H1 (cell line): ENCODE data around the gene HRH3. TPM values are rescaled to one million over a fixed set of nuclear protein-coding genes. Genes with fewer than 3 reads are reported as not detected.

Experiments
- CTCF ChIA-PET: fragments of 300-600 bp; sonication (Branson Sonifier 250); formaldehyde crosslinking; loops from one replicate; lab custom pipeline; 2021; ENCODE audit not compliant: partially characterized antibody; lab: Charles Lee
- POLR2A ChIA-PET: fragments of 300-600 bp; sonication (Branson Sonifier 250); formaldehyde crosslinking; loops from one replicate; lab custom pipeline; 2021; ENCODE audit warnings: inconsistent platforms; ENCODE audit not compliant: partially characterized antibody; lab: Charles Lee
- DNase-seq, 2 experiments: peaks; one replicate each; pipeline versions ENCODE4 v3.0.0 to v3.0.0-alpha.2; 2010 to 2022; ENCODE audit warnings: low spot score in 2 of 2, low read depth in 1 of 2, mixed read lengths in 1 of 2
- FAIRE-seq: peaks from 2 replicates; lab custom pipeline; 2011; peaks lifted over from hg19 to GRCh38; lab: Jason Lieb, UNC
- H2AFZ ChIP-seq: 2 replicates; pipeline ENCODE4 v1.8.1; 2012; ENCODE audit warnings: low read length, inconsistent platforms
- H2AK5ac ChIP-seq: 2 replicates; pipeline ENCODE4 v1.6.1; 2013; ENCODE audit warnings: low read depth, low read length
- H2BK120ac ChIP-seq: replicated peaks from 2 replicates; pipeline ENCODE3; 2013; ENCODE audit warnings: low read depth, low read length, inconsistent platforms
- H2BK12ac ChIP-seq: 2 replicates; pipeline ENCODE4 v1.6.1; 2013; ENCODE audit warnings: low read depth, low read length
- H2BK15ac ChIP-seq: 2 replicates; pipeline ENCODE4 v1.6.1; 2013; ENCODE audit warnings: low read length
- H2BK20ac ChIP-seq: 2 replicates; pipeline ENCODE4 v1.6.1; 2013; ENCODE audit warnings: low read length
- H2BK5ac ChIP-seq: 2 replicates; pipeline ENCODE4 v1.6.1; 2013; ENCODE audit warnings: low read depth, low read length
- H3K14ac ChIP-seq: 2 replicates; pipeline ENCODE4 v1.6.1; 2013; ENCODE audit warnings: inconsistent platforms; ENCODE audit not compliant: insufficient read length
- H3K18ac ChIP-seq: 2 replicates; pipeline ENCODE4 v1.6.1; 2013; ENCODE audit warnings: low read length; ENCODE audit errors: extremely low read depth
- H3K23ac ChIP-seq: 2 replicates; pipeline ENCODE4 v1.6.1; 2013; ENCODE audit warnings: inconsistent platforms; ENCODE audit not compliant: insufficient read length
- H3K23me2 ChIP-seq: 2 replicates; pipeline ENCODE4 v1.6.1; 2013; ENCODE audit warnings: low read depth, low read length
- H3K27ac ChIP-seq: 2 replicates; pipeline ENCODE4 v1.6.1; 2011; ENCODE audit warnings: low read depth, low read length, inconsistent platforms
- H3K27me3 ChIP-seq, 4 experiments: replicated peaks in 1 of 4; 1 replicate in 1 of 4; 2 replicates in 3 of 4; pipeline versions ENCODE4 v1.6.1 to v1.8.1; 2011 to 2013; ENCODE audit warnings: low read length in 3 of 4, mild to moderate bottlenecking in 3 of 4, inconsistent platforms in 2 of 4, mixed read lengths in 2 of 4, moderate library complexity in 1 of 4; ENCODE audit not compliant: control insufficient read depth in 3 of 4, insufficient read depth in 3 of 4; ENCODE audit errors: extremely low read depth in 1 of 4
- H3K36me3 ChIP-seq, 4 experiments: 2 replicates each; pipeline versions ENCODE4 v1.6.1 to v1.8.1; 2011 to 2013; ENCODE audit warnings: mild to moderate bottlenecking in 4 of 4, low read length in 3 of 4, moderate library complexity in 2 of 4, control low read depth in 1 of 4, inconsistent platforms in 1 of 4; ENCODE audit not compliant: insufficient read depth in 4 of 4, control insufficient read depth in 2 of 4
- H3K4ac ChIP-seq: replicated peaks from 2 replicates; pipeline ENCODE3; 2013; ENCODE audit warnings: low read length, low read depth, mixed read lengths, inconsistent platforms; ENCODE audit not compliant: insufficient read length
- H3K4me1 ChIP-seq, 4 experiments: replicated peaks in 1 of 4; 1 replicate in 1 of 4; 2 replicates in 3 of 4; pipeline versions ENCODE4 v1.6.1 to v1.8.1; 2011 to 2013; ENCODE audit warnings: low read length in 3 of 4, inconsistent platforms in 2 of 4, mixed read lengths in 1 of 4; ENCODE audit not compliant: insufficient read depth in 4 of 4, control insufficient read depth in 3 of 4
- H3K4me2 ChIP-seq, 2 experiments: 2 replicates each; pipeline versions ENCODE4 v1.6.1 to v1.8.1; 2011 to 2013; ENCODE audit warnings: low read depth in 2 of 2, low read length in 2 of 2, control low read depth in 1 of 2, inconsistent platforms in 1 of 2, mild to moderate bottlenecking in 1 of 2; ENCODE audit not compliant: insufficient read depth in 1 of 2
- H3K4me3 ChIP-seq, 4 experiments: fragments of 200-600, 300-600 bp in 1 of 4; sonication (generic), shearing (Covaris generic), sonication (Bioruptor Twin) in 1 of 4; 2 replicates each; pipeline versions ENCODE4 v1.5.1 to v1.8.1; 2011 to 2016; ENCODE audit warnings: low read length in 4 of 4, low read depth in 3 of 4, control low read depth in 2 of 4, inconsistent platforms in 2 of 4, mild to moderate bottlenecking in 2 of 4, mixed read lengths in 1 of 4, moderate library complexity in 1 of 4; ENCODE audit not compliant: insufficient read depth in 2 of 4; ENCODE audit errors: extremely low read depth in 1 of 4
- H3K56ac ChIP-seq: replicated peaks from 2 replicates; pipeline ENCODE3; 2013; ENCODE audit warnings: low read depth, mild to moderate bottlenecking, mixed read lengths, low read length, inconsistent platforms; ENCODE audit not compliant: insufficient read length
- H3K79me1 ChIP-seq: 2 replicates; pipeline ENCODE4 v1.6.1; 2013; ENCODE audit warnings: low read depth, low read length, control low read depth
- H3K79me2 ChIP-seq, 2 experiments: 2 replicates each; pipeline versions ENCODE4 v1.6.1 to v1.8.1; 2012 to 2013; ENCODE audit warnings: low read length in 2 of 2, mild to moderate bottlenecking in 2 of 2, inconsistent platforms in 1 of 2; ENCODE audit not compliant: insufficient read depth in 2 of 2, control insufficient read depth in 1 of 2
- H3K9ac ChIP-seq, 4 experiments: replicated peaks in 1 of 4; 1 replicate in 1 of 4; 2 replicates in 3 of 4; pipeline versions ENCODE4 v1.6.1 to v1.8.1; 2011 to 2013; ENCODE audit warnings: low read depth in 3 of 4, low read length in 3 of 4, control low read depth in 2 of 4, mild to moderate bottlenecking in 2 of 4, moderate library complexity in 2 of 4, inconsistent platforms in 1 of 4; ENCODE audit errors: extremely low read depth in 1 of 4
- H3K9me3 ChIP-seq, 2 experiments: 2 replicates each; pipeline versions ENCODE4 v1.6.1 to v1.8.1; 2012 to 2013; ENCODE audit warnings: mild to moderate bottlenecking in 2 of 2, moderate library complexity in 2 of 2, control low read depth in 1 of 2, inconsistent platforms in 1 of 2, low read depth in 1 of 2, low read length in 1 of 2, mixed read lengths in 1 of 2; ENCODE audit not compliant: insufficient read depth in 2 of 2
- H4K20me1 ChIP-seq, 2 experiments: replicated peaks in 1 of 2; 2 replicates each; pipeline versions ENCODE3 to v1.8.1; 2011 to 2013; ENCODE audit warnings: inconsistent platforms in 2 of 2, low read length in 2 of 2, mild to moderate bottlenecking in 1 of 2; ENCODE audit not compliant: insufficient read depth in 2 of 2, control insufficient read depth in 1 of 2
- H4K5ac ChIP-seq: 2 replicates; pipeline ENCODE4 v1.6.1; 2013; ENCODE audit warnings: low read length, low read depth, mixed read lengths, inconsistent platforms; ENCODE audit not compliant: insufficient read length
- H4K8ac ChIP-seq: 2 replicates; pipeline ENCODE4 v1.8.0; 2013; ENCODE audit warnings: mild to moderate bottlenecking, moderate library complexity, low read length, inconsistent platforms; ENCODE audit not compliant: insufficient read depth; ENCODE audit errors: extremely low read depth
- H4K91ac ChIP-seq: replicated peaks from 2 replicates; pipeline ENCODE3; 2013; ENCODE audit warnings: low read length, mixed read lengths, inconsistent platforms; ENCODE audit not compliant: insufficient read length
- BCL11A ChIP-seq, 2 experiments: IDR thresholded peaks; one replicate each; pipeline ENCODE4 v1.6.1; 2011; ENCODE audit warnings: low read depth in 2 of 2, low read length in 2 of 2, mild to moderate bottlenecking in 2 of 2
- CTBP2 ChIP-seq: IDR thresholded peaks from 2 replicates; pipeline ENCODE4 v1.7.0; 2011; ENCODE audit warnings: borderline replicate concordance, mild to moderate bottlenecking, moderate library complexity, mixed read lengths, low read length; ENCODE audit not compliant: insufficient read depth, insufficient read length
- GTF2F1 ChIP-seq: IDR thresholded peaks from 2 replicates; pipeline ENCODE4 v1.6.1; 2012; ENCODE audit warnings: low read depth, low read length, improper control_type of control experiment, borderline replicate concordance
- MAFK ChIP-seq: IDR thresholded peaks from 2 replicates; pipeline ENCODE4 v1.6.1; 2012; ENCODE audit warnings: low read depth, mild to moderate bottlenecking, improper control_type of control experiment, low read length
- NANOG ChIP-seq: IDR thresholded peaks from 2 replicates; pipeline ENCODE4 v1.6.1; 2011; ENCODE audit warnings: low read length, low read depth, mild to moderate bottlenecking, inconsistent platforms; ENCODE audit not compliant: insufficient read depth, poor library complexity, severe bottlenecking
- POLR2A ChIP-seq, 2 experiments: IDR thresholded peaks; 1 replicate in 1 of 2; 2 replicates in 1 of 2; pipeline ENCODE4 v1.6.1; 2011; ENCODE audit warnings: low read depth in 2 of 2, low read length in 2 of 2, mild to moderate bottlenecking in 2 of 2; ENCODE audit errors: control extremely low read depth in 1 of 2
- SAP30 ChIP-seq: fragments of 300-600 bp; sonication (generic); IDR thresholded peaks from 2 replicates; pipeline ENCODE4 v1.7.1; 2012; ENCODE audit warnings: low read length, moderate library complexity, mild to moderate bottlenecking, inconsistent platforms; ENCODE audit not compliant: insufficient read depth, insufficient replicate concordance
- SP1 ChIP-seq: IDR thresholded peaks from 2 replicates; pipeline ENCODE4 v1.6.1; 2011; ENCODE audit warnings: low read depth, low read length
- ZNF274 ChIP-seq: IDR thresholded peaks from 2 replicates; pipeline ENCODE4 v1.7.0; 2012; ENCODE audit warnings: low read length, borderline replicate concordance; ENCODE audit errors: extremely low read depth
- WGBS, 2 experiments: shearing (Covaris generic) in 1 of 2; methylation state at CpG; one replicate each; pipeline versions ENCODE4 v1.1.6 to v1.1.7; 2013 to 2015; ENCODE audit warnings: low lambda C conversion rate in 2 of 2, mixed read lengths in 2 of 2, inconsistent platforms in 1 of 2, low coverage in 1 of 2, missing lambda C conversion rate in 1 of 2; ENCODE audit not compliant: insufficient replicate concordance in 2 of 2, insufficient coverage in 1 of 2, insufficient read length in 1 of 2; ENCODE audit errors: extremely low coverage in 1 of 2, missing lambda C conversion rate in 1 of 2; 5-methylcytosine and 5-hydroxymethylcytosine counted together
- polyA plus RNA-seq, 7 experiments: library from polyadenylated mRNA; depleted of rRNA in 3 of 7; stranded (reverse) in 5 of 7; unstranded in 2 of 7; fragments of >200 nt in 5 of 7; fragments of 200-250 nt in 2 of 7; gene quantifications; 1 replicate in 5 of 7; 2 replicates in 1 of 7; 4 replicates in 1 of 7; pipeline versions ENCODE4 v1.2.1 to v1.2.3, GENCODE V29; 2011 to 2013; ENCODE audit warnings: missing spikeins in 2 of 7, mixed read lengths in 2 of 7
- total RNA-seq: library from RNA; stranded (reverse); fragmentation: NEBNext Ultra II Directional; extraction: Animal tissue kit (Norgen Biotek cat#: 25700); gene quantifications from 2 replicates; pipeline ENCODE4 v1.2.1, GENCODE V29; 2021

HRH3 gene
- total and polyA plus RNA-seq, 2 of the 8 experiments (the other 6 are each of a cell fraction or from before 2014, with no cell fraction given): 2.0 to 4.5 TPM

- Histone ChIP-seq H3K56ac (no peak overlapping the region), H2BK5ac (no peak overlapping the region), H3K27ac (no peak overlapping the region), H3K4me2 (no peak overlapping the region), H3K36me3 (no peaks in the 10 kb centered on the region; a peak in 2 of 8 replicates), H3K9me3 (no peaks in the 10 kb centered on the region), H3K23me2 (no peaks in the 10 kb centered on the region), H3K4me1 (no peaks in the 10 kb centered on the region), H3K79me1 (0 out of 2 replicates have a peak, but pooled peaks cover under 1% of the 10 kb centered on the region), H2AK5ac (no peak overlapping the region), H4K5ac (no peak overlapping the region), H2BK20ac (no peak overlapping the region), H3K23ac (no peak overlapping the region), H3K79me2 (peaks cover 0 to 14% of the 10 kb centered on the region in 2 experiments; a peak in 1 of 4 replicates), H2AFZ (no peak overlapping the region), H3K9ac (no peak overlapping the region), H2BK15ac (no peak overlapping the region), H4K20me1 (peaks cover 4 to 5% of the 10 kb centered on the region in 2 experiments), H3K4me3 (no peak overlapping the region), H3K18ac (no peak overlapping the region), H3K14ac (no peak overlapping the region), H3K4ac (no peak overlapping the region), H4K91ac (no peak overlapping the region), H2BK120ac (no peak overlapping the region), H4K8ac (peak overlapping the region; percentile 11; the same call in 1 of the 2 replicates), H3K27me3 (no peaks in the 10 kb centered on the region), H2BK12ac (no peak overlapping the region)
- TF ChIP-seq BCL11A (IDR thresholded peaks at IDR 0.05; ENCODE audit: low read depth in 2 of 2, low read length in 2 of 2) (no peak), SP1 (no peak), ZNF274 (no peak), GTF2F1 (no peak), CTBP2 (no peak), SAP30 (no peak), NANOG (no peak), MAFK (no peak), POLR2A (IDR thresholded peaks at IDR 0.05; ENCODE audit: control extremely low read depth in 1 of 2, low read depth in 2 of 2, low read length in 2 of 2) (no peak)
- 89% methylated on average over 14 of the region's 14 CpGs; no CpG with 5 or more reads in 1 of the 2 experiments for whole genome bisulfite sequencing, 2 experiments
- CTCF ChIA-PET: interaction anchor here (1.0 to 2.7 kb wide), 5 partner anchors 14 to 181 kb away, joined by 3 to 9 read pairs (median 6); no protein-coding TSS in a partner anchor
- FAIRE-seq (no peak), DNase-seq (no peak)
- POLR2A ChIA-PET: interaction anchor here (0.6 to 1.3 kb wide), 4 partner anchors 9 to 70 kb away, joined by 3 to 4 read pairs (median 4); partner anchors contain the start of genes LSM14B, MTG2 and OSBPL2
Observed at GRCh38 chr20:62191781-62192559, 28.1 kb downstream of the HRH3 start.
